HFF-Myc (cell line): ENCODE measurements around the gene ICE1.

Experiments
- DNase-seq: peaks from one replicate; pipeline ENCODE4 v3.0.0-alpha.2; 2011; ENCODE audit warnings: low read depth; ENCODE audit errors: extremely low read depth
- H3K4me3 ChIP-seq: replicated peaks from 2 replicates; pipeline ENCODE4 v1.5.1; 2011; ENCODE audit warnings: low read depth, mild to moderate bottlenecking, control low read depth, low read length
- CTCF ChIP-seq: IDR thresholded peaks from 2 replicates; pipeline ENCODE4 v1.5.1; 2012; ENCODE audit warnings: mild to moderate bottlenecking, low read depth, low read length, control low read depth; ENCODE audit errors: missing control alignments

The ICE1 gene

GRCh38 chr5:5451863-5452262 lies 29.4 kb downstream of the ICE1 start:
- DNase-seq: no peak
- no peak overlapping the region for H3K4me3 ChIP-seq
- TF ChIP-seq CTCF: no peak

- no peak for TF ChIP-seq CTCF
- H3K4me3 ChIP-seq: no peak overlapping the region
- no peak for DNase-seq
Measured at GRCh38 chr5:5453131-5453530, 30.7 kb downstream of the ICE1 start.

GRCh38 chr5:5454391-5454790 lies 31.9 kb downstream of the ICE1 start:
- TF ChIP-seq CTCF: no peak
- no peak overlapping the region for H3K4me3 ChIP-seq
- DNase-seq: no peak

GRCh38 chr5:5456858-5457257 lies 34.4 kb downstream of the ICE1 start:
- no peak overlapping the region for H3K4me3 ChIP-seq
- no peak for DNase-seq
- TF ChIP-seq CTCF: no peak

- TF ChIP-seq CTCF: no peak
- DNase-seq: no peak
- H3K4me3 ChIP-seq: no peak overlapping the region
Measured at GRCh38 chr5:5460311-5460710, 37.8 kb downstream of the ICE1 start.

- DNase-seq: no peak
- no peak overlapping the region for H3K4me3 ChIP-seq
- TF ChIP-seq CTCF: no peak
Measured at GRCh38 chr5:5461012-5461411, 38.5 kb downstream of the ICE1 start.

- DNase-seq: no peak
- H3K4me3 ChIP-seq: no peak overlapping the region
- TF ChIP-seq CTCF: no peak
Measured at GRCh38 chr5:5464036-5464715, 41.7 kb downstream of the ICE1 start.
